ENCODE results near the gene NEXMIF. TPM values are rescaled to one million over a fixed set of nuclear protein-coding genes. Genes with fewer than 3 reads are reported as not detected.
"Not testable (repeated sequence)": the region's sequence is repeated elsewhere in the genome, so short reads cannot be mapped to it uniquely, and the experiment has no call there.

The NEXMIF gene
- total RNA-seq, 4 donors from 2014 or later = 0.32 to 1.0 (median 0.65) TPM

- ATAC-seq (ENCODE audit: low FRiP score) (no peak), DNase-seq (ENCODE audit: low spot score) (no peak)
- no peak for TF ChIP-seq CTCF (IDR thresholded peaks at IDR 0.05)
Observed at GRCh38 chrX:74922922-74923543, 2.2 kb downstream of the NEXMIF start.

- no peak for TF ChIP-seq CTCF (IDR thresholded peaks at IDR 0.05)
- DNase-seq (ENCODE audit: low spot score) = no peak
Observed at GRCh38 chrX:74911494-74911893, 13.8 kb downstream of the NEXMIF start.

GRCh38 chrX:74906417-74906816 is 18.8 kb downstream of the NEXMIF start:
- TF ChIP-seq CTCF (IDR thresholded peaks at IDR 0.05) = no peak
- DNase-seq (ENCODE audit: low spot score) (no peak), ATAC-seq (ENCODE audit: low FRiP score) (no peak)

More at GRCh38 chrX:74911494-74911893, 13.8 kb downstream of the NEXMIF start:
- no peak for ATAC-seq (ENCODE audit: low FRiP score)

GRCh38 chrX:74902806-74903205 is 22.4 kb downstream of the NEXMIF start:
- TF ChIP-seq CTCF (IDR thresholded peaks at IDR 0.05) = no peak
- DNase-seq (ENCODE audit: low spot score) (no peak), ATAC-seq (ENCODE audit: low FRiP score) (no peak)

- DNase-seq (ENCODE audit: low spot score) (no peak), ATAC-seq (ENCODE audit: low FRiP score) (no peak)
- TF ChIP-seq CTCF (IDR thresholded peaks at IDR 0.05) = no peak
Observed at GRCh38 chrX:74892561-74892960, 32.7 kb downstream of the NEXMIF start.

GRCh38 chrX:74890676-74891430 is 34.4 kb downstream of the NEXMIF start:
- DNase-seq (ENCODE audit: low spot score) (no peak), ATAC-seq (ENCODE audit: low FRiP score) (no peak)
- TF ChIP-seq CTCF (IDR thresholded peaks at IDR 0.05) = no peak

GRCh38 chrX:74882383-74882782 is 42.9 kb downstream of the NEXMIF start:
- DNase-seq (ENCODE audit: low spot score); ATAC-seq (ENCODE audit: low FRiP score): not testable (repeated sequence)

Data from omental fat pad (tissue), 4 donors.